ENCODE results near the gene MAGI2.

Gene MAGI2

GRCh38 chr7:79376299-79377025 lies 77.0 kb downstream of the MAGI2 start:
- DNase-seq (ENCODE audit: low read depth): no peak

- no peak for DNase-seq (ENCODE audit: low read depth)
Measured at GRCh38 chr7:79361214-79361613, 92.3 kb downstream of the MAGI2 start.

DNA sequence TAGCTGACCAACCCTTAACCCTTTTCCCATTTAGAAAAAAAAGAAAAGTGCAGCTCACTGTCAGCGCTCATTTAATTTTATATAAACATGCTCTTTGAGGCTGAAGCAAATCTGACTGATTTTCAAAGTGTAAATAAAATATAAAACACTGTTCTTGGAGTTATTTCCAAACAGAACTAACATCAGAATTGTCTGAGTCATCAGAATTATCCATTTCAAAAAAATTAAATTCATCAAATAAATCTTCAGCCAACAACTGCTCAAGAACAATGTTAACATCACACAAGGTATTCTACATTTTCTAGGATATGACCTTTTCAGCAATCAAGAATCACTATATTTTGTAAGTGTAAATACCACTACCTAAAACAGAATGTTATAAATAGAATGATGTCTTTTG lies 93.6 kb downstream of the MAGI2 start:
- DNase-seq (ENCODE audit: low read depth): no peak

GRCh38 chr7:79357101-79357500 lies 96.4 kb downstream of the MAGI2 start:
- DNase-seq (ENCODE audit: low read depth): no peak

DNA sequence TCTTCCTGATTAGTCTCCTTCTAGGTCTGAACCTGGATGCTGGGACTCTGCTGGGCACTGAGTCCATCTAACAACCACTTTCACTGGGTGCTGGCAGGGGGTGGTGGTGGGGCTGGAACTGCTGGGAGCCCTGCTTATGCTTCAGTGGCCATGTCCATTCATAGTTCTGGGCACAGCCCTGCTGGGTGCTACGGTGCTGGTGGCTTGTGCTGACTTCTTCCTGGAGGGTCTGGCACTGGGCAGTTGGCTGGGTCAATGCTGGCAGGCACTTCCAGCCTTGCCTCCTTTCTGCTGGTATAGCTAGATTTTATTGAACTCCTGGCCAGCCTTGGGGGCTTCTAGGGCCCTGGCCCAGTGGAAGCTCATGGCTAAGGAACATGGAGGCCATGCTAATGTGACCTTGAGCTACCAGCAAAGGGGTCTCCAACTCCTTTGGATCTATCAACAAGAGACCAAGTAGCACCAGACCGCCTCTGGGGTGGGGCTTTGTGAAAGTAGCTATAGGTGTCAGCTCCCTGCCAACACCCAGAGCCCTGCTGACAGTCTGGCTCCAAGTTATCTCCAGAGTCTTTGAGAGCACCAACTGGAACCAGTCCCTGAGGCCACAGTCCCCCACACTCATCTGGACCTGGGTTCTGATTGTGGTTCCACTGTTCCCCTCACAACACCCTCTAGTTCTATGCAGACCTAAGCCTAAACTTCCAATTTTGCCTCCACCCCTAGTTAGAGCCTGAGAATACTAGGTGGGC lies 99.6 kb downstream of the MAGI2 start:
- no peak for DNase-seq (ENCODE audit: low read depth)

- no peak for DNase-seq (ENCODE audit: low read depth)
Measured at GRCh38 chr7:79352323-79352722, 101.1 kb downstream of the MAGI2 start.

GRCh38 chr7:79347351-79347750 lies 106.1 kb downstream of the MAGI2 start:
- no peak for DNase-seq (ENCODE audit: low read depth)

GRCh38 chr7:79341902-79342301 lies 111.6 kb downstream of the MAGI2 start:
- no peak for DNase-seq (ENCODE audit: low read depth)

- no peak for DNase-seq (ENCODE audit: low read depth)
Measured at GRCh38 chr7:79340212-79340611, 113.3 kb downstream of the MAGI2 start.

GRCh38 chr7:79339208-79339925 lies 114.1 kb downstream of the MAGI2 start:
- no peak for DNase-seq (ENCODE audit: low read depth)

DNA sequence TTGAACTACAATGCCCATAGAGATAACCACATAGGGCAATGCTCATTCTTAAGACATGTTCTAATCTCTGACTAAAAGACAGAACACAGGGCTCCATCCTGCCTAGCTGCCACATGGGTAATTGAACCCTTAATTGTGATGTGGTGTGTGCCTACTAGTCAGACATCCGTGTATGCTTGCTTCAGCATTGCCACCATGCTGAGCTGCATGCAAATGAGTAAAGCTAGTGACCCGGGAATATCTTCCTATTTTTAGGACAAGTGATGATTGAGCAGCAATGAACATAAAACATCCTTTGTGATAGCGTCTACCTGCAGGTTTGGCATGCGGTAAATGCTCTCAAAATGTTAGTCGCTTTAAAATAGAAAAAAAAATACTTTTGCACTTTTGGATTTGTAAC lies 115.8 kb downstream of the MAGI2 start:
- DNase-seq (ENCODE audit: low read depth): no peak

- no peak for DNase-seq (ENCODE audit: low read depth)
Measured at GRCh38 chr7:79334841-79335240, 118.6 kb downstream of the MAGI2 start.

GRCh38 chr7:79334334-79334733 lies 119.1 kb downstream of the MAGI2 start:
- DNase-seq (ENCODE audit: low read depth): no peak

GRCh38 chr7:79332091-79332490 lies 121.4 kb downstream of the MAGI2 start:
- DNase-seq (ENCODE audit: low read depth): no peak

- DNase-seq (ENCODE audit: low read depth): no peak
Measured at GRCh38 chr7:79329464-79329863, 124.0 kb downstream of the MAGI2 start.

DNA sequence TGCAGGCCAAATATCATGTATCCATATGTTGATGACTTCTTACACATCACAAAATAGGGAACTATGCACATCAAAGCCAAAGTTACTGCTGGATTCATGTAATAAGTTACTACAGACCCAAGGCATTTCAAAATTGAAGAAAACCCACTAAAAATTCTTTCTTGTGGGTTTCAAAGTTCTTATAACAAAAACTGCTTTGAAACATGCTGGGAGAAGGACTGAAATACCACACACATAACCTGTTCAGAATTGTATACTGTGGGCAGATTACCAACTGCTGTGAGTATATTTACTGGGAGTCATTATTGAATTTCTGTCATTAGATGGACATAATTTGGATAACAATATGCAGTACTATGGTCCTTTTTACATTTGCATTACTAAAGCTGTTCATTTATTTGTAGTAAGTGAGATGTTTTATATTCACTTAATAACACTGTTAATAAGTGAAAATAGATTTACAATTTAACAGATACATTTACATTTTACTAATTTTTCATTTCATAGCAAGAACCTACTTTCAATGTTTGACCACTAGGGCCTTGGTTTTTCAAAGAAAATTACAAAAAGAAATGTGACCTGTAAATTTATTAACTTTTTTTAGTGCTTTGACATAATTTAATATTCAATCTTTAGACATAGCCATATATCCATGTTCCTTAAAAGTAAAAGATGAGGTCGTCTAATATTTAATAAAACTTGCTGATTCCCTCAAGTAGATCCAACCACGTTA lies 132.6 kb downstream of the MAGI2 start:
- DNase-seq (ENCODE audit: low read depth): no peak

- DNase-seq (ENCODE audit: low read depth): no peak
Measured at GRCh38 chr7:79319369-79319768, 134.1 kb downstream of the MAGI2 start.

GRCh38 chr7:79317728-79318127 lies 135.7 kb downstream of the MAGI2 start:
- no peak for DNase-seq (ENCODE audit: low read depth)

GRCh38 chr7:79312022-79312421 lies 141.4 kb downstream of the MAGI2 start:
- no peak for DNase-seq (ENCODE audit: low read depth)

- DNase-seq (ENCODE audit: low read depth): no peak
Measured at GRCh38 chr7:79308192-79308591, 145.3 kb downstream of the MAGI2 start.

GRCh38 chr7:79307376-79307775 lies 146.1 kb downstream of the MAGI2 start:
- no peak for DNase-seq (ENCODE audit: low read depth)

- DNase-seq (ENCODE audit: low read depth): no peak
Measured at GRCh38 chr7:79304711-79305110, 148.8 kb downstream of the MAGI2 start.
